Right atrium auricular region (tissue), 2 donors: Measurements from ENCODE around the gene PRCD. TPM values are rescaled to one million over a fixed set of nuclear protein-coding genes. Genes with fewer than 3 reads are reported as not detected.

Source experiments
- DNase-seq: peaks from one replicate; pipeline ENCODE4 v3.0.0-alpha.2; 2019; ENCODE audit warnings: low spot score
- H3K27ac ChIP-seq, 2 donors: fragments of 200-600 bp; sonication (generic); 1 replicate in 1 of 2; 2 replicates in 1 of 2; pipeline ENCODE4 v1.5.1; 2016 to 2019
- H3K27me3 ChIP-seq, 2 donors: fragments of 200-600 bp; sonication (generic); one replicate each; pipeline versions ENCODE4 v1.5.1 to v1.6.0; 2017 to 2019
- H3K36me3 ChIP-seq: fragments of 200-600 bp; sonication (generic); one replicate; pipeline ENCODE4 v1.5.1; 2016
- H3K4me1 ChIP-seq, 2 donors: fragments of 200-600 bp; sonication (generic); one replicate each; pipeline versions ENCODE4 v1.5.1 to v1.6.0; 2017 to 2019
- H3K4me3 ChIP-seq, 2 donors: fragments of 200-600 bp; sonication (generic); 1 replicate in 1 of 2; 2 replicates in 1 of 2; pipeline ENCODE4 v1.5.1; 2017 to 2019; ENCODE audit warnings: mild to moderate bottlenecking in 1 of 2, moderate library complexity in 1 of 2
- H3K9me3 ChIP-seq, 2 donors: fragments of 200-600 bp; sonication (generic); one replicate each; pipeline ENCODE4 v1.5.1; 2019
- CTCF ChIP-seq, 2 donors: fragments of 200-600 bp; sonication (generic); IDR thresholded peaks; one replicate each; pipeline ENCODE4 v1.5.1; 2019; ENCODE audit warnings: antibody characterized with exemption in 2 of 2
- total RNA-seq, 2 donors: library from RNA; depleted of rRNA; stranded (reverse); fragments of >200 nt; gene quantifications; one replicate each; pipeline ENCODE4 v1.1.0, GENCODE V29; 2016

The PRCD gene
- total RNA-seq, 2 donors from 2014 or later = 2.1 to 3.5 TPM

GRCh38 chr17:76546556-76547182, 6.8 kb downstream of the PRCD start:
- Histone ChIP-seq H3K4me1 (peaks cover 0 to 78% of the 10 kb centered on the region in 2 donors), H3K27ac (peak overlapping the region; percentile 55 to 81)
- no peak for DNase-seq

GRCh38 chr17:76547183-76547641, 7.4 kb downstream of the PRCD start:
- DNase-seq = peak; percentile 77
- no peaks in the 10 kb centered on the region for H3K9me3 ChIP-seq
- peak overlapping the region; percentile 55 to 81 for H3K27ac ChIP-seq
- H3K4me1 ChIP-seq = peaks cover 0 to 72% of the 10 kb centered on the region in 2 donors
- H3K36me3 ChIP-seq = no peaks in the 10 kb centered on the region
- H3K4me3 ChIP-seq = no peak overlapping the region
- peak; percentile 56 to 83 for TF ChIP-seq CTCF (IDR thresholded peaks at IDR 0.05)
- no peaks in the 10 kb centered on the region for H3K27me3 ChIP-seq

More at GRCh38 chr17:76546556-76547182, 6.8 kb downstream of the PRCD start:
- H3K9me3 ChIP-seq = no peaks in the 10 kb centered on the region
- H3K27me3 ChIP-seq = no peaks in the 10 kb centered on the region
- H3K4me3 ChIP-seq = no peak overlapping the region
- no peaks in the 10 kb centered on the region for H3K36me3 ChIP-seq
- TF ChIP-seq CTCF (IDR thresholded peaks at IDR 0.05) = no peak

DNA sequence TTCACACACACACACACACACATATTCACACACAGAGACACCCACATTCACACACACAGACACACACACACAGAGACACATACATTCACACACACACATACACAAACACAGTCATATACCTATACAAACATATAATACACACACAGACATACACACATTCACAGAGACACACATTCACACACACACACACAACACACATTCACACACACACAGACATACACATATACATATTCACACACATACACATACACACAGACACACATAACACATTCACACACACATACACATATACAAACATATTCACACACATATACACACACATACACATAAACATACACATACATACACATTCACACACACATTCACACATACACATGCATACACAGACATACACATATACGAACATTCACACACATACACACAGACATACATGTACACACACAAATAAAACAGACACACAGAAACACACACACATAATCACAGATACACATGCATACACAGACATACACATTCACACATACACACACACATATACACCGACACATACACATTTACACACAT, 7.9 kb downstream of the PRCD start:
- no peaks in the 10 kb centered on the region for H3K36me3 ChIP-seq
- no peak overlapping the region for H3K4me3 ChIP-seq
- TF ChIP-seq CTCF (IDR thresholded peaks at IDR 0.05) = no peak
- no peaks in the 10 kb centered on the region for H3K9me3 ChIP-seq
- no peak overlapping the region for H3K27ac ChIP-seq
- H3K27me3 ChIP-seq = no peaks in the 10 kb centered on the region
- no peak for DNase-seq
- peaks cover 0 to 69% of the 10 kb centered on the region in 2 donors for H3K4me1 ChIP-seq

DNA sequence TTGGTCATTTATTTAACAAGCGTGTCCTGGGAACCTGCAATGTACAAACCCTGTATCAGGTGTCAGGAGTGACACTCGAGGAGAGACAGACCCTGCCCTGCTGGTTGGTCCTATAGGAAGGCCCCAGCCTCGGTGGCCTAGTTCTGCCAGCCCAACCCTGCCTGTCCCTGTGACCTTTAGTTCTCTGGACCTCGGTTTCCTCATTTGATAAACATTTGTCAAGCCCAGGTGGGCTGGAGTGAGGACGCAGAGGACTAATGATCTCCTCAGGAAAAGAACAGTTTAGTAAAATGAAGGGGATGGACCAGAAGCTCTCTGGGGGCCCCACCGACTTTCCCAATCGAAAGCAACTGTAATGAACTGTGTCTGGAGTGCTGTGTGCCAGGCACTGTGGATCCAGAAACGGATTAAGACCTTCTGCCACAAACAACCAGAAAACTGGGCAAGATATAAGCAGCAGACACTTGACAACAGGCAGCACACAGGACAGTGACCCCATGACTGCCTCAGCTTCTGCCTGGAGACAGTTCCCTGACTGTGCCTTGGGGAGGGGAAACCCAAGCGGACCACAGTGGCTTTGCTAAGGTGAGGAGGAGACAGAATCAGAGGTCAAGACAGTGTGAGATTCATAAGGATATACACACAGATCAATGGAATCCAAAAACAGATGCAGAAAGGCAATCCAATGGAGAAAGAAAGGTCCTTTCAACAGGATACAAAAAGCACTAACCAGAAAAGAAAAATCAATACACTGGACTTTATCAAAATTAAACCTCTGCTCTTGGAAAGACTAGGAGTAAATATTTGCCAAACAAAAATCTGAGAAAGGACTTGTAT, 8.8 kb downstream of the PRCD start:
- DNase-seq = no peak

GRCh38 chr17:76549215-76549518, 9.3 kb downstream of the PRCD start:
- no peak for DNase-seq
- peaks cover 0 to 61% of the 10 kb centered on the region in 2 donors for H3K4me1 ChIP-seq
- H3K36me3 ChIP-seq = no peaks in the 10 kb centered on the region
- H3K27ac ChIP-seq = no peak overlapping the region
- TF ChIP-seq CTCF (IDR thresholded peaks at IDR 0.05) = no peak
- H3K27me3 ChIP-seq = no peaks in the 10 kb centered on the region
- no peaks in the 10 kb centered on the region for H3K9me3 ChIP-seq
- no peak overlapping the region for H3K4me3 ChIP-seq

More for the DNA sequence above, 8.8 kb downstream of the PRCD start:
- no peaks in the 10 kb centered on the region for H3K27me3 ChIP-seq
- no peak for TF ChIP-seq CTCF (IDR thresholded peaks at IDR 0.05)
- no peaks in the 10 kb centered on the region for H3K36me3 ChIP-seq
- H3K4me3 ChIP-seq = no peak overlapping the region
- H3K27ac ChIP-seq = peak overlapping the region; percentile 48 to 52
- no peaks in the 10 kb centered on the region for H3K9me3 ChIP-seq
- H3K4me1 ChIP-seq = peaks cover 0 to 61% of the 10 kb centered on the region in 2 donors
